Mucosa of rectum (tissue), 2 donors: ENCODE results near the gene TPSB2.
"Not testable (repeated sequence)": the region's sequence is repeated elsewhere in the genome, so short reads cannot be mapped to it uniquely, and the experiment has no call there.

Source experiments
- H3K27ac ChIP-seq, 2 donors: one replicate each; pipeline ENCODE4 v1.7.0; 2013; ENCODE audit warnings: inconsistent platforms in 2 of 2, low read depth in 2 of 2, low read length in 2 of 2
- H3K27me3 ChIP-seq, 2 donors: one replicate each; pipeline ENCODE4 v1.7.0; 2013; ENCODE audit warnings: low read length in 2 of 2; ENCODE audit not compliant: control insufficient read depth in 2 of 2, insufficient read depth in 2 of 2
- H3K36me3 ChIP-seq, 2 donors: one replicate each; pipeline ENCODE4 v1.7.0; 2013; ENCODE audit warnings: low read length in 2 of 2; ENCODE audit not compliant: control insufficient read depth in 2 of 2, insufficient read depth in 2 of 2
- H3K4me1 ChIP-seq, 2 donors: one replicate each; pipeline ENCODE4 v1.7.0; 2013; ENCODE audit warnings: low read length in 2 of 2, mild to moderate bottlenecking in 1 of 2; ENCODE audit not compliant: control insufficient read depth in 2 of 2, insufficient read depth in 2 of 2
- H3K4me3 ChIP-seq, 2 donors: one replicate each; pipeline ENCODE4 v1.7.0; 2013; ENCODE audit warnings: low read length in 2 of 2
- H3K9ac ChIP-seq, 2 donors: one replicate each; pipeline ENCODE4 v1.7.0; 2013; ENCODE audit warnings: low read length in 2 of 2, low read depth in 1 of 2, mild to moderate bottlenecking in 1 of 2
- H3K9me3 ChIP-seq, 2 donors: one replicate each; pipeline ENCODE4 v1.7.0; 2013; ENCODE audit warnings: low read length in 2 of 2; ENCODE audit not compliant: control insufficient read depth in 2 of 2
- donor health status: healthy.
- donor health status: Normal muscosa, but diverticular disease.

Gene TPSB2

GRCh38 chr16:1262210-1262845, 32.3 kb upstream of the TPSB2 start:
- no peaks in the 10 kb centered on the region for H3K36me3 ChIP-seq
- H3K4me1 ChIP-seq, result no peaks in the 10 kb centered on the region
- no peak overlapping the region for H3K9ac ChIP-seq
- H3K27ac ChIP-seq, result no peak overlapping the region
- no peak overlapping the region for H3K4me3 ChIP-seq
- H3K9me3 ChIP-seq, result no peaks in the 10 kb centered on the region
- H3K27me3 ChIP-seq, result peaks cover 9 to 19% of the 10 kb centered on the region in 2 donors

- Histone ChIP-seq H3K27me3 (peaks cover 9 to 17% of the 10 kb centered on the region in 2 donors), H3K4me1 (no peaks in the 10 kb centered on the region), H3K4me3 (no peak overlapping the region)
Measured at GRCh38 chr16:1261131-1261892, 31.3 kb upstream of the TPSB2 start.

GRCh38 chr16:1260101-1260680, 30.2 kb upstream of the TPSB2 start:
- H3K4me3 ChIP-seq, result no peak overlapping the region
- no peaks in the 10 kb centered on the region for H3K36me3 ChIP-seq
- no peak overlapping the region for H3K9ac ChIP-seq
- no peaks in the 10 kb centered on the region for H3K4me1 ChIP-seq
- H3K9me3 ChIP-seq, result no peaks in the 10 kb centered on the region
- H3K27ac ChIP-seq, result no peak overlapping the region
- H3K27me3 ChIP-seq, result peaks cover 9 to 17% of the 10 kb centered on the region in 2 donors

More at GRCh38 chr16:1261131-1261892, 31.3 kb upstream of the TPSB2 start:
- H3K9ac ChIP-seq, result no peak overlapping the region
- no peaks in the 10 kb centered on the region for H3K36me3 ChIP-seq
- H3K27ac ChIP-seq, result no peak overlapping the region
- H3K9me3 ChIP-seq, result no peaks in the 10 kb centered on the region

GRCh38 chr16:1259760-1260068, 29.7 kb upstream of the TPSB2 start:
- Histone ChIP-seq H3K36me3 (no peaks in the 10 kb centered on the region), H3K27ac (no peak overlapping the region), H3K4me1 (no peaks in the 10 kb centered on the region), H3K4me3 (no peak overlapping the region), H3K9me3 (no peaks in the 10 kb centered on the region), H3K27me3 (peaks cover 9 to 17% of the 10 kb centered on the region in 2 donors), H3K9ac (no peak overlapping the region)

- peaks cover 9 to 17% of the 10 kb centered on the region in 2 donors for H3K27me3 ChIP-seq
- H3K27ac ChIP-seq, result no peak overlapping the region
- no peaks in the 10 kb centered on the region for H3K4me1 ChIP-seq
- no peak overlapping the region for H3K4me3 ChIP-seq
- H3K36me3 ChIP-seq, result no peaks in the 10 kb centered on the region
- H3K9ac ChIP-seq, result no peak overlapping the region
- no peaks in the 10 kb centered on the region for H3K9me3 ChIP-seq
Measured at GRCh38 chr16:1258906-1259759, 29.1 kb upstream of the TPSB2 start.

DNA sequence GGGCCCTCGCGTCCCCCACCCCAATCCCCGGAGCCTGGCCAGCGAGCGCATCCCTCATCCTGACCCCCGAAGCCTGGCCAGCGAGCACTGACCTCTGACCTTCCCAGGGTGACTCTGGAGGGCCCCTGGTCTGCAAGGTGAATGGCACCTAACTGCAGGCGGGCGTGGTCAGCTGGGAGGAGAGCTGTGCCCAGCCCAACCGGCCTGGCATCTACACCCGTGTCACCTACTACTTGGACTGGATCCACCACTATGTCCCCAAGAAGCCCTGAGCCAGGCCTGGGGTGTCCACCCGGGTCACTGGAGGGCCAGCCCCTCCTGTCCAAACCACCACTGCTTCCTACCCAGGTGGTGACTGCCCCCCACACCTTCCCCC, 28.2 kb upstream of the TPSB2 start:
- Histone ChIP-seq H3K4me1 (no peaks in the 10 kb centered on the region), H3K9ac (no peak overlapping the region), H3K27ac (no peak overlapping the region), H3K4me3 (no peak overlapping the region), H3K9me3 (no peaks in the 10 kb centered on the region), H3K36me3 (no peaks in the 10 kb centered on the region), H3K27me3 (peaks cover 9 to 17% of the 10 kb centered on the region in 2 donors)

DNA sequence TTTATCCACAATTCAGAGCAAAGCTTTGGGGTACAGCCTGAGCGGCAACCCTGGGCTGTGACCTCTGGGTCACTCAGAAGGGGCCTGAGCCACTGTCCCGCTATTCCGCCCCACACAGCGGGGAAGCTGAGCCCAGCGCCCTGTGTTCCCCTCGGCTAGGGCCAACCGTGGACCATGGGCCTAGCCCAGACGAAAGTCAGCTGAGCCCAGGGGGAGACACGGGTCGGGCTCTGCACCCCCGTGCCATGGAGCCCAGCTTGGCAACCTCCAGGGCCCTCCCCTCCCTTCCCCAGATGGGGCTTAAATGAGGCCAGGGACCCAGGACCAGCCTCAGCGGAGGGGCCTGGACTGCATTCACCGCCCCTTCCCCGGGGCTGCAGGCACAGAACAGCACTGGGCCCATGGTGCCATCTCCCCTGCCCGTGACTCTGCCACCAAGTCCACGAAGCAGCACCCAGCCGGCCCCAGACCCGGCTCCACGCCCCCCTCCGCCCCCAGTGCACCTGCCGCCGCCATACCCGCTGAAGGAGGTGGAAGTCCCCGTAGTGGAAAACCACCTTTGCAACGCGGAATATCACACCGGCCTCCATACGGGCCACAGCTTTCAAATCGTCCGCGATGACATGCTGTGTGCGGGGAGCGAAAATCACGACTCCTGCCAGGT, 27.7 kb upstream of the TPSB2 start:
- H3K36me3 ChIP-seq, result no peaks in the 10 kb centered on the region
- peaks cover 9 to 17% of the 10 kb centered on the region in 2 donors for H3K27me3 ChIP-seq
- no peak overlapping the region for H3K27ac ChIP-seq
- H3K4me3 ChIP-seq, result no peak overlapping the region
- H3K9ac ChIP-seq, result no peak overlapping the region
- no peaks in the 10 kb centered on the region for H3K9me3 ChIP-seq
- no peaks in the 10 kb centered on the region for H3K4me1 ChIP-seq

GRCh38 chr16:1256874-1257322, 26.9 kb upstream of the TPSB2 start:
- H3K4me1 ChIP-seq, result no peaks in the 10 kb centered on the region
- no peaks in the 10 kb centered on the region for H3K36me3 ChIP-seq
- no peak overlapping the region for H3K27ac ChIP-seq
- H3K27me3 ChIP-seq, result peaks cover 9 to 17% of the 10 kb centered on the region in 2 donors
- H3K4me3 ChIP-seq, result no peak overlapping the region
- H3K9ac ChIP-seq, result no peak overlapping the region
- H3K9me3 ChIP-seq, result no peaks in the 10 kb centered on the region

GRCh38 chr16:1256296-1256873, 26.4 kb upstream of the TPSB2 start:
- not testable (repeated sequence) for H3K4me3 ChIP-seq, H3K27ac ChIP-seq, H3K9ac ChIP-seq, H3K9me3 ChIP-seq, H3K4me1 ChIP-seq, H3K36me3 ChIP-seq
- peaks cover 5 to 17% of the 10 kb centered on the region in 2 donors for H3K27me3 ChIP-seq
